Activated gamma-delta T cell treated with Interleukin-2 at 50 U/mL for 16 hours (primary cell): ENCODE data around the gene STING1.
A peak's percentile ranks its signal among the peaks of the same experiment; 100 is the strongest.
"Not testable (repeated sequence)": the region's sequence is repeated elsewhere in the genome, so short reads cannot be mapped to it uniquely, and the experiment has no call there.

Experiments used
- DNase-seq: peaks from one replicate; pipeline ENCODE4 v3.0.0-alpha.2; 2020

STING1 gene

DNA sequence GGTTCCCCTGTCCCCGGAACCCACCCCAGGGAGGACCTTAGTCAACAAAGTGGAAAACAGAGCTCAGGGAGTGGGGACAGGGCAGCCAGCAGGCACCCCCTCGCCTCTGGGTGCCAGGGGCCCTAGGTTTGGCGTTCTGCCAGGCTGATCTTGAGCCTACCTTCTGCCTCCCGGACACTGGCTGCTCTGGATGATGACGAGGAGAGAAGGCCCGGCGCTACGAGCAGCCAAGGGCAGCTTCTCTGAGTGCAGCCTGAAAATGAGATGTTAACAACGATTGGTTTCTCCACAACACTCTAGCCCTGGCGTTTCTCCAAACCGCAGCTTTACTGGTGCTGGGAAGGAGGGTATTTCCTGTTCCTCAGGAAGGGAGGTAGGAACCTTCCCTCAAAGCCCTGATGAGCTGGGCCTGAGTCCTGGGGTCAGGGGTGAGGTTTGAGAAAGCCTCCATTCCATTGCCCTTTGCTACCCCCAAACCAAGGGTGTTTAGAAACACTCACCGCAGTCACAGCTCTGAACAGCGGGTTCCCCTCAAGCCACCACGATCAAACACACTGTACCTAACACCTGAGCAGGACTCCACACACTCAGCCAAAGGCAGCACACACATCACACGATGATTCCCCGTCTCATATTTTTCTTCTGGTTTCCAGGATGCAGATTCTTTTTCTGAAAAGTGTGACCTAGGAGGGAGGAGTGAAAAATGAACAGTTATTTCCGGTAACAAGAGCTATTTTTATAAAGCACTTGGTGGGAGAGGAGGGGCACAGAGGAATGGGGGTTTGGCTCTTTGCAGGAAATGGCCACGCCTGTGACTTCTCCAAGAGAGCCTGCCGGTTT is at the start of gene STING1:
Gene STING1, minus strand, starts transcription at position 709 of the 840 bp plus-strand sequence. CDS start 1,054 bp downstream, outside the sequence.
- peak; percentile 62 for DNase-seq

DNA sequence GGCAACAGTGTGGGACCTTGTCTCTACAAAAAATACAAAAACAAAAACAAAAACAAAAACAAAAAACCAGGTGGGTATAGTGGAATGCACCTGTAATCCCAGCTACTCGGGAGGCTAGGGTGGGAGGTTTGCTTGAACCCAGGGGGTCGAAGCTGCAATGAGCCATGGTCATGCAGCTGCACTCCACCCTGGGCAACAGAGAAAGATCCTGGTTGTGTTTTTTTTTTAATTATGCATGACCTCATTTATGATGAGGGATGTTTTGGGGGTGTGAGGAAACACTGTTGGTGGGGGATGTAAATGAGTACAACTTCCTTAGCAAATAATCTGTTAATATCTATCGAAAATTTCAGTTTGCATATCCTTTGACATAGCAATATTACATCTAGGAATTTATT is 49.2 kb upstream of the STING1 start:
- no peak for DNase-seq

DNA sequence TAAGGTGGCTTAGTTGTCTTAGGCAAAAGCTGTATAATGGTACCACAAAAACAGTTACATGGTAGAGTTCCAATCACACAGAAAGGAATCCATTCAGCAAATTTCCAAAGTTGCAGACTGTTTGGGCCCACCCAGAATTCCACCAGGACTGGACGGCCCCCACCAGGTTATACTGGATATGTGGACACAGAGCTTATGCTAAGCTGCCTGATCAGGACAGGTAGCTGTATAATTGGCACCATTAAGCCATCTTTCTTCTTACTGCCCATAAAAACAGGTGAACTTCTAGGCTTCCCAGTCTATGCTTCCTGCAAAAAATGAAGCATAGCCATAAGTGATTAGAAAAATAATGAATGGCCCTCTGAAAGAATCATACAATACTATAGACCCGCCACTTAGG is 47.5 kb upstream of the STING1 start:
- not testable (repeated sequence) for DNase-seq

- not testable (repeated sequence) for DNase-seq
Measured at GRCh38 chr5:139528695-139529094, 46.1 kb upstream of the STING1 start.

GRCh38 chr5:139527896-139528467 is 45.4 kb upstream of the STING1 start:
- DNase-seq = not testable (repeated sequence)

DNA sequence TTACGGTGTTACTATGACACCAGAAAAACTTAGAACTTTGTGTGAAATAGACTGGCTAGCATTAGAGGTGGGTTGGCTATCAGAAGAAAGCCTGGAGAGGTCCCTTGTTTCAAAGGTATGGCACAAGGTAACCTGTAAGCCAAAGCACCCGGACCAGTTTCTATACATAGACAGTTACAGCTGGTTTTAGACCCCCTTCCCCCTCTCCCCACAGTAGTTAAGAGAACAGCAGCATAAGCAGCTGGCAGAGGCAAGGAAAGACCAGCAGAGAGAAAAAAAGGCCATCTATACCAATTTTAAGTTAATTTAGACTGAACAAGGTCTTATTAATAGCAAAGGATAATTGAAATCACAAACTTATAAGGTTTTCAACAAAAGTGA is 44.5 kb upstream of the STING1 start:
- not testable (repeated sequence) for DNase-seq

DNA sequence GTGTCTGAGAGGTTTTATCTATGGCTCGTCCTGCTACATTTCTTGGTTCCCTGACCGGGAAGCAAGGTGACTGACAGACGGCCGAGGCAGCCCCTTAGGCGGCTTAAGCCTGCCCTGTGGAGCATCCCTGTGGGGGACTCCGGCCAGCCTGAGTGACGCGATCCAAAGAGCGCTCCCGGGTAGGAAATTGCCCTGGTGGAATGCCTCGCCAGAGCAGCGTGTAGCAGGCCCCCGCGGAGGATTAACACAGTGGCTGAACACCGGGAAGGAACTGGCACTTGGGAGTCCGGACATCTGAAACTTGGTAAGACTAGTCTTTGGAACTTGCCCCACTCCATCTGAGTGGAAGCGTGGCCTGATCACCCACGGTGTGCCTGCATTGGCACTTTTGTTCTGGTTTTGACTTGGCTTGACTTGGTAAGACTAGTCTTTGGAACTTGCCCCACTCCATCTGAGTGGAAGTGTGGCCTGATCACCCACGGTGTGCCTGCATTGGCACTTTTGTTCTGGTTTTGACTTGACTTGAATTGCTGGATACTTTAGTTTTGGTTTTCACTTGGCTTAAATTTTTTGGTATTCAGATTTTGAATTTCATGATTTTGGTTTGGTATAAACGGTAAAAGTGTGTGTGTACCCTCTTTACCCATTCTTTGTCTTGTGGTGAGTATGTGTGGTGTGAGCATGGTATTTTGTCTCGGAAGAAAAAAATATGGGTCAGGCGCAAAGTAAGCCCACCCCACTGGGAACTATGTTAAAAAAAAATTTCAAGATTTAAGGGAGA is 43.9 kb upstream of the STING1 start:
- DNase-seq = not testable (repeated sequence)

GRCh38 chr5:139525586-139526308 is 43.2 kb upstream of the STING1 start:
- DNase-seq = not testable (repeated sequence)

DNA sequence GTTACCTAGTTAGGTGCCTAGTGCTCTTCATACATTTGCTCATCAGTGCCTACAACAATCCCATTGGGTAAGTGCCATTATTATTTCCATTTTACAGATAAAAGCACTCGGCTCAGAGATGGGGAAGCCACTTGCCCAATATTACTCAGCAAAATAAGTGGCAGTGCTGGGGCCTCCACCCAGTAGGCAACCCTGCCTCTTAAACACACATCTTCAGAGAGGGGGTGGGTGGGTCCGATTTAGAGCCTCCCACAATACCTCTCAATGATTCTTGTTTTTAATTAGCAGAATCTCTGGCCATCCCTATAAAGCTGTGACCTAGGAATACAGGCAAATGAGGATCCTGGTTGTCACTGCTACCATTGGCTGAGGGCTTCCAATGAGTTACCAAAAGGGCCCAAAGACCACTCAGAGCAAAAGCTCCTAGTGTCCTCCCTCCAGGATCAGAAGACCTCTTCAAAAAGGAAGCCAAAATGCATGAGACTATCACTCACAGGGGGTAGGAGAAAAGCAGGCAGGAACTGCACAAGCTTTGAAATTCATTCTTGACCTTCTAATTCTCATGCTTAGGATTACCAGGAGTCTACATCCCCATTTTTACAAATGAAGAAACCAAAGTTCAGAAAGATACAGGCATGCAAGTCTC is 42.5 kb upstream of the STING1 start:
- DNase-seq = no peak

DNA sequence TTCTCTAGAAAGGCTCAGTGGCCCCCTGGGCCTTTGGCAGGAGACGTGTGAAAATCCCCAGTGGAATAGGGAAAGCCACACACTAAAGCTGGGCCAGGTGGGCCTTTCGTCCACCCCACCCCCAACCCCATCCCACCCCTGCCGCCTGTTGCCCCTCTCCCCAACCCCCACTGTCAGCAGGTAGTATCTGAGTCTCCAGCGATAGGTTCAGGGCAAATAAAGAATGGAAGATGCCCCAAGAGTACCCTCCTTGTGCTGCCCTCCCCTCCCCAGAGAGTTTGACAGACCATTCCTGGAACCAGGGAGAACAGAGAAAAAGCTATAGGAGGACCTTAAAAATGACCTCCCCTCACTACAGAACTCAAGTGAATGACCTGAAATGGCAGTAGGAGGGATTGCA is 41.9 kb upstream of the STING1 start:
- no peak for DNase-seq

- no peak for DNase-seq
Measured at GRCh38 chr5:139523635-139524445, 41.3 kb upstream of the STING1 start.

- peak; percentile 88 for DNase-seq
Measured at GRCh38 chr5:139517683-139518564, 35.4 kb upstream of the STING1 start.

GRCh38 chr5:139514486-139514856 is 31.9 kb upstream of the STING1 start:
- no peak for DNase-seq

DNA sequence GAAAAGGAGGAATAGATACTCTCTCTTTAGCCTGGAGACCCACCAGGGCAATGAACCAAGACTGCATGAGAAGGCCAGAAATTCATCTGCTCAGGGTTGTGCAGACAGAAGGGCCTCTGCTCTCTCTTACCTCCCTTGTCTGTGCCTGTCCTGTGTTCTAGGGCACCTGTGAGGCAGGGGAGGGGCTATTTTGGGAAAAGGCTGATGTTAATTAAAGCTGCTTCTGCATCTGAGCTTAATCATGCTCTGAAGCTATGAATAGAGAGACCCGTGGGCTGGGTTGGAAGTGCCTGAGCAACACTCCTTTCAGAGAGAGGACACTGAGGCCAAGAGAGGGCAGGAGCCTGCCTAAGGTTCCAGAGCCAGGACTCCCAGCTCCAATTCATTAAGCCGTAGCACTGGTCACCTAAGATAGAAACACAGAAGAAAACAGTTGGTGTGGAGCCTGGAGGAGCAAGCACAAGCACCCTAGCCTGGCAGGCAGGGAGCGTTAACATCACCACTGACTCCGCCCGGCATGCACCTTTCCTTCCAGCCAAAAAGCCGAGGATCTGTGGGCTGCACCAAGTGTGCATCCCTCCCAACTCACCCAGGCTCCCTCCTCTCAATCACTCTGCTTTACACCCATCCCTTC is 31.4 kb upstream of the STING1 start:
- no peak for DNase-seq

- peak; percentile 77 for DNase-seq
Measured at GRCh38 chr5:139513434-139513833, 30.9 kb upstream of the STING1 start.

DNA sequence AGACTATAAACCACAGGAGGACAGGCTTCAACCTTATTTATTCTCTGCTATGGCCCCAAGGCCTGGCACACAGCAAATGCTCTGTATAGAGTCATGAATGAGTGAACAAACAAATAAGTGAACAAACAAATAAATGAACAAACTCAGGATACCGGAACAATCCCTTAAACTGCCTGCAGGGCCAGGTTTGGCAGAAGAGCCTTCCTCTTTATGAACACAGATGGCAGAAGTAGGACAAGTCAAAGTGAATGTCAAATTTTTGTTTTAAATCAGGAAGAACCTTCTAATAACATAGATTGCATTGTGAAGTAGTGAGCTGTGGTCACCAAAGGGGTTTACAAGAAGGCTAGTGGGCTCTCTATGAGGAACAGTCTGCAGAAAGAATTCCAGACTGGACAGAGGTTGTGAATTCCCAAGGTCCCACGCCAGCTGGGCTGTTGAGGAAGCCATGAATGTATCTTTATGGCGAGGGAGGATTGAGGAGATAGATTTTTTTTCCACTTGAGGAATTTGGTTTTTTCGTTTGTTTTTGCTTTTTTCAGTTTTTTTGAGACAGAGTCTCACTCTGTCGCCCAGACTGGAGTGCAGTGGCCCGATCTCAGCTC is 30.3 kb upstream of the STING1 start:
- DNase-seq = no peak

GRCh38 chr5:139504722-139505121 is 22.2 kb upstream of the STING1 start:
- DNase-seq = not testable (repeated sequence)

GRCh38 chr5:139503879-139504278 is 21.3 kb upstream of the STING1 start:
- not testable (repeated sequence) for DNase-seq

DNA sequence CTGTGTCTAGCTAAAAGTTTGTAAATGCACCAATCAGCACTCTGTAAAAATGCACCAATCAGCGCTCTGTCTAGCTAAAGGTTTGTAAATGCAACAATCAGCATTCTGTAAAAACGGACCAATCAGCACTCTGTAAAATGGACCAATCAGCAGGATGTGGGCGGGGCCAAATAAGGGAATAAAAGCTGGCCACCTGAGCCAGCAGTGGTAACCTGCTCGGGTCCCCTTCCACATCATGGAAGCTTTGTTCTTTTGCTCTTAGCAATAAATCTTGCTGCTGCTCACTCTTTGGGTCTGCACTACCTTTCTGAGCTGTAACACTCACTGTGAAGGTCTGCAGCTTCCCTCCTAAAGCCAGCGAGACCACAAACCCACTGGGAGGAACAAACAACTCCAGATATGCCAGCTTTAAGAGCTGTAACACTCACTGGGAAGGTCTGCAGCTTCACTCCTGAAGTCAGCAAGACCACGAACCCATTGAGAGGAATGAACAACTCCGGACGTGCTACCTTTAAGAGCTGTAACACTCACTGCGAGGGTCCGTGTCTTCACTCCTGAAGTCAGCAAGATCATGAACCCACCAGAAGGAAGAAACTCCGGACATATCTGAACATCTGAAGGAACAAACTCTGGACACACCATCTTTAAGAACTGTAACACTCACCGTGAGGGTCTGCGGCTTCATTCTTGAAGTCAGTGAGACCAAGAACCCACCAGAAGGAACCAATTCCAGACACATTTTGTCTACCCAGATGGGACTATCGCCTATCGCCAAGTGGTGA is 20.7 kb upstream of the STING1 start:
- not testable (repeated sequence) for DNase-seq
